Loucy (cell line): ENCODE results near the gene WDR6.

Source experiments
- H2AFZ ChIP-seq: fragments of 200-600 bp; sonication (generic); 2 replicates; pipeline ENCODE4 v1.6.0; 2016; ENCODE audit warnings: antibody characterized with exemption, mild to moderate bottlenecking, low read length, moderate library complexity
- H3F3A ChIP-seq: fragments of 200-600 bp; 2 replicates; pipeline ENCODE4 v1.6.0; 2016; ENCODE audit warnings: antibody characterized with exemption, low read depth, mild to moderate bottlenecking
- H3K27me3 ChIP-seq: fragments of 200-600 bp; sonication (generic); 2 replicates; pipeline ENCODE4 v1.6.1; 2014; ENCODE audit warnings: low read length, mild to moderate bottlenecking; ENCODE audit not compliant: insufficient read depth, poor library complexity, severe bottlenecking
- H3K36me3 ChIP-seq: fragments of 200-600 bp; sonication (generic); 2 replicates; pipeline ENCODE4 v1.6.1; 2016; ENCODE audit warnings: low read length; ENCODE audit not compliant: insufficient read depth
- H3K4me1 ChIP-seq: fragments of 200-600 bp; sonication (generic); 2 replicates; pipeline ENCODE4 v1.5.1; 2014; ENCODE audit warnings: low read length, mild to moderate bottlenecking; ENCODE audit not compliant: insufficient read depth, poor library complexity, severe bottlenecking
- H3K4me2 ChIP-seq: fragments of 200-600 bp; sonication (generic); 2 replicates; pipeline ENCODE4 v1.6.0; 2014; ENCODE audit warnings: antibody characterized with exemption, low read length, low read depth, mild to moderate bottlenecking; ENCODE audit not compliant: poor library complexity, severe bottlenecking
- H3K4me3 ChIP-seq: fragments of 200-600 bp; sonication (generic); 2 replicates; pipeline ENCODE4 v1.5.1; 2014; ENCODE audit warnings: low read length, mild to moderate bottlenecking, mixed read lengths; ENCODE audit not compliant: poor library complexity, severe bottlenecking
- H3K79me2 ChIP-seq: fragments of 200-600 bp; sonication (generic); 2 replicates; pipeline ENCODE4 v1.6.1; 2014; ENCODE audit warnings: low read length; ENCODE audit not compliant: insufficient read depth
- H3K9ac ChIP-seq: fragments of 200-600 bp; sonication (generic); 2 replicates; pipeline ENCODE4 v1.6.0; 2014; ENCODE audit warnings: mild to moderate bottlenecking, low read depth, low read length, moderate library complexity; ENCODE audit not compliant: poor library complexity, severe bottlenecking
- H3K9me2 ChIP-seq: fragments of 200-600 bp; sonication (generic); replicated peaks from 2 replicates; pipeline ENCODE4 v1.6.1; 2016; ENCODE audit warnings: low read depth, low read length, mixed read lengths
- H3K9me3 ChIP-seq: fragments of 200-600 bp; sonication (generic); 2 replicates; pipeline ENCODE4 v1.6.1; 2014; ENCODE audit warnings: mild to moderate bottlenecking, antibody characterized with exemption, low read length, low read depth; ENCODE audit not compliant: insufficient read depth
- H4K20me1 ChIP-seq: fragments of 200-600 bp; sonication (generic); 2 replicates; pipeline ENCODE4 v1.6.0; 2014; ENCODE audit warnings: antibody characterized with exemption, low read length, mild to moderate bottlenecking; ENCODE audit not compliant: insufficient read depth, poor library complexity, severe bottlenecking
- EZH2phosphoT487 ChIP-seq: fragments of 200-600 bp; IDR thresholded peaks from 2 replicates; pipeline ENCODE4 v1.6.1; 2018; ENCODE audit warnings: antibody characterized with exemption, mild to moderate bottlenecking, moderate library complexity, borderline replicate concordance
- TF ChIP-seq, protein P1 (sequence below): fragments of 200-600 bp; sonication (generic); conservative IDR thresholded peaks from 2 replicates; pipeline ENCODE4 v1.5.1; 2014; ENCODE audit warnings: mild to moderate bottlenecking, antibody characterized with exemption, low read length

Gene WDR6

DNA sequence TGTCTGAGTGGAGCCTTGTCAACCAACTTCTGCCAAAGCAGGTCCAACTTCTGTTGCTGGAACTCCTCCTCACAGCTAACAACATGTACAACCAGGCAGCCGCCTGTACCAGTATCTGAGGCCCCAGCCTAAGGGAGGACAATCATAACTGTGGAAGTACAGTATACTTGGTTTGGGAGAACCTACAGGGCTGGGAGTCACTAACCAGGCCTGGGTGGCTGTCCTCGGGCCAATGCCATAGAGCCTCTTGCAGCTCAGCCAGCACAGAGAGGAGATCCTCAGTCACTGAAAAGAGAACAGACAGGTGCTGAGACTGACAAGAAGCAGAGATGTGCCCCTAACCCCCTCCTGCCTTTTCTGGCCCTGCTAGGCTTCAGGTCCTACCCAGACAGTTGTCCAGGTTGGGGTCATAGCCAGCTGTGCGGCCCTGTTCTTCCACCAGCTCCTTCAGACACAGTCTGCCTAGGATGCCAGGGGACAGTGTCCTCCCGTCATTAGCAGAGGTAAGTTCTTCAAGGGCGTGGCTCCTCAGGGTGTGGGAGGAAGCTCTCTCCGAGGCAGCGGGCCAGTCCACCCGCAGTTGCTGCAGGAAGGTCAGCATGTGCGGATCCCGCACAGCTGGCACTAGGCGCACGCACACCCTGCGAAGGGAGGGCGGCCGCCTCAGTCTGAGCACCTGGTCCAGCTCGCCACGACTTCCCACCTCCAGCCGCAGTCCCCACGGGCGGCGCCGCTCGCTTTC lies 10.2 kb downstream of the WDR6 start:
- H3K4me3 ChIP-seq, result peak overlapping the region; percentile 91
- H3K36me3 ChIP-seq, result peaks cover 45% of the 10 kb centered on the region; the same call in 1 of the 2 replicates
- H3K79me2 ChIP-seq, result peaks cover 59% of the 10 kb centered on the region
- no peaks in the 10 kb centered on the region for H3K9me2 ChIP-seq
- H3K9ac ChIP-seq, result no peak overlapping the region
- no peaks in the 10 kb centered on the region for H3K27me3 ChIP-seq
- H2AFZ ChIP-seq, result no peak overlapping the region
- H4K20me1 ChIP-seq, result peaks cover 62% of the 10 kb centered on the region
- peaks cover 15% of the 10 kb centered on the region for H3K4me1 ChIP-seq
- H3F3A ChIP-seq, result no peaks in the 10 kb centered on the region
- TF ChIP-seq EZH2phosphoT487, result no peak
- no peaks in the 10 kb centered on the region for H3K9me3 ChIP-seq
- H3K4me2 ChIP-seq, result peak overlapping the region; percentile 92

DNA sequence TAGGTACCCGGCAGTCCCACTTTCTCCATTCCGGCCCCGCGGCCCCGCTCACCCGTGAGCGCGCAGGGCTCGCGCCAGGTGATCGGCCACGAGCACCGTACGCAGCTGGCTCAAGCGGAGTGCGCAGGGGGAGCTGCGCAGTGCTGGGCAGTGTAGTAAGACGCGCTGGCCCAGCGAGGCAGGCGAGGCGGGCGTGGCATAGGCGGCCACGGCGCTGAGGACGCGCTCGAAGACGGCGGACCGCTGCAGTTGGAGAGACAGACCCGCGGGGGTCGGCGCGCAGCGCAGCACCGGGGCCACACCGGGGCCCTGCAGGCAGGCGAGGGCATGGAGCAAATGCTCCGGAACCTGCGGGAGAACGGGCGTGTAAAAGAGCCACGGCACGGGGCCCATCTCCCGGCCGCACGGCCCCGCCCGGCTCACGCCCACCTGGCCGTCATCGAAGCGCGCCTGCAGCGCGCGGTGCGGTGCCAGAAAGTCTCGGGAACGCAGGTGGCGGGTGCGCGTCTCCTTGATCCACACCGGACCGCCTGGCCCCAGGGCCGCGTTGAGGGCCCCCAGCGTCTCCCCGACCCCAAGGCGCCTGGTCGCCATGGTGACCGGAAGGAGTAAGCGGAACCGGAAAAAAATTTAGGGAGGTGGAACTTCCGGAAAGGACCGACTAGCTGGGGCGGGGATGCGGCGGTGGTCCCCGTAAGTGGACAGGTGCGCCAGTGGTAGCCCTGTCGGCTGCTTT lies 10.9 kb downstream of the WDR6 start, which contains the start of gene DALRD3:
TSS of gene DALRD3 (minus strand) at position 610 of the 736 bp plus-strand sequence. CDS start at position 594, 16 bp downstream.
- Histone ChIP-seq H3K79me2 (peaks cover 60% of the 10 kb centered on the region), H3K9me3 (no peaks in the 10 kb centered on the region), H2AFZ (peak within 1 kb of the TSS; percentile 55; the same call in 1 of the 2 replicates), H3K9ac (peak within 1 kb of the TSS; percentile 98), H3K4me2 (peak within 1 kb of the TSS; percentile 92), H3K4me1 (peaks cover 18% of the 10 kb centered on the region), H4K20me1 (peaks cover 62% of the 10 kb centered on the region), H3K27me3 (no peaks in the 10 kb centered on the region), H3K36me3 (peaks cover 37% of the 10 kb centered on the region; the same call in 1 of the 2 replicates), H3K4me3 (peak within 1 kb of the TSS; percentile 91), H3K9me2 (no peaks in the 10 kb centered on the region), H3F3A (peaks cover 1% of the 10 kb centered on the region; the same call in 1 of the 2 replicates)
- TF ChIP-seq, protein P1, sequence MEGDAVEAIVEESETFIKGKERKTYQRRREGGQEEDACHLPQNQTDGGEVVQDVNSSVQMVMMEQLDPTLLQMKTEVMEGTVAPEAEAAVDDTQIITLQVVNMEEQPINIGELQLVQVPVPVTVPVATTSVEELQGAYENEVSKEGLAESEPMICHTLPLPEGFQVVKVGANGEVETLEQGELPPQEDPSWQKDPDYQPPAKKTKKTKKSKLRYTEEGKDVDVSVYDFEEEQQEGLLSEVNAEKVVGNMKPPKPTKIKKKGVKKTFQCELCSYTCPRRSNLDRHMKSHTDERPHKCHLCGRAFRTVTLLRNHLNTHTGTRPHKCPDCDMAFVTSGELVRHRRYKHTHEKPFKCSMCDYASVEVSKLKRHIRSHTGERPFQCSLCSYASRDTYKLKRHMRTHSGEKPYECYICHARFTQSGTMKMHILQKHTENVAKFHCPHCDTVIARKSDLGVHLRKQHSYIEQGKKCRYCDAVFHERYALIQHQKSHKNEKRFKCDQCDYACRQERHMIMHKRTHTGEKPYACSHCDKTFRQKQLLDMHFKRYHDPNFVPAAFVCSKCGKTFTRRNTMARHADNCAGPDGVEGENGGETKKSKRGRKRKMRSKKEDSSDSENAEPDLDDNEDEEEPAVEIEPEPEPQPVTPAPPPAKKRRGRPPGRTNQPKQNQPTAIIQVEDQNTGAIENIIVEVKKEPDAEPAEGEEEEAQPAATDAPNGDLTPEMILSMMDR, result no peak
- no peak for TF ChIP-seq EZH2phosphoT487

DNA sequence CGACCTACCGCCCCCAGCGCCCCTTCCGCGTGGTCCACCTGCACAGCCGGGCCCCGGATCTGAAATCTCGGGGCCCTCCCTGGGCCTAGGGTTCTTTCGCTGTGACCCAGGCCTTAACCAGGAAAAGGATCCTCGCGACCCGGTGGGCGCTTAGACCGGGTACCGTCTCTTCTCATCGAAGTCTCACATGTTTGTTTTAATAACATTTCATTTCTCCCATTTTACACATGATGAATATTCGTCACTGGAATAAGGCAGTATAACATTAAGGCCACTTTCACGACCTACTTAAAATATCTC lies 11.5 kb downstream of the WDR6 start:
- peaks cover 22% of the 10 kb centered on the region for H3K4me1 ChIP-seq
- H2AFZ ChIP-seq, result peak overlapping the region; percentile 55; the same call in 1 of the 2 replicates

More for the DNA sequence above, 11.5 kb downstream of the WDR6 start:
- Histone ChIP-seq H3K9me3 (no peaks in the 10 kb centered on the region), H3K27me3 (no peaks in the 10 kb centered on the region), H4K20me1 (peaks cover 60% of the 10 kb centered on the region), H3K9ac (peak overlapping the region; percentile 67), H3K4me3 (peak overlapping the region; percentile 91), H3K79me2 (peaks cover 60% of the 10 kb centered on the region), H3K9me2 (no peaks in the 10 kb centered on the region), H3K4me2 (peak overlapping the region; percentile 92), H3K36me3 (peaks cover 35% of the 10 kb centered on the region; the same call in 1 of the 2 replicates), H3F3A (peaks cover 3% of the 10 kb centered on the region; the same call in 1 of the 2 replicates)
- TF ChIP-seq, protein P1, result no peak
- no peak for TF ChIP-seq EZH2phosphoT487
